CD4-positive, alpha-beta memory T cell (primary cell): Measurements from ENCODE around the gene FAM89B. TPM values are rescaled to one million over a fixed set of nuclear protein-coding genes. Genes with fewer than 3 reads are reported as not detected.

Experiments
- CTCF ChIA-PET: fragments of 350-600 bp; sonication (Branson Sonifier 250); formaldehyde crosslinking; loops from one replicate; lab custom pipeline; 2021; ENCODE audit warnings: inconsistent platforms; ENCODE audit not compliant: partially characterized antibody; lab: Charles Lee
- POLR2A ChIA-PET: fragments of 350-600 bp; sonication (Branson Sonifier 250); formaldehyde crosslinking; loops from one replicate; lab custom pipeline; 2021; ENCODE audit not compliant: partially characterized antibody; lab: Charles Lee
- DNase-seq, 5 donors: peaks; one replicate each; pipeline versions ENCODE4 v3.0.0 to v3.0.0-alpha.2; 2020 to 2022; ENCODE audit warnings: mixed read lengths in 1 of 5
- H3K27ac ChIP-seq: one replicate; pipeline ENCODE4 v1.7.0; 2013; ENCODE audit warnings: low read depth, low read length
- H3K27me3 ChIP-seq: 2 replicates; pipeline ENCODE4 v1.7.0; 2013; ENCODE audit warnings: mild to moderate bottlenecking, low read length, moderate library complexity; ENCODE audit not compliant: insufficient read depth
- H3K36me3 ChIP-seq: 2 replicates; pipeline ENCODE4 v1.7.0; 2013; ENCODE audit warnings: mild to moderate bottlenecking, low read length, moderate library complexity; ENCODE audit not compliant: insufficient read depth
- H3K4me1 ChIP-seq: 2 replicates; pipeline ENCODE4 v1.7.0; 2013; ENCODE audit warnings: mild to moderate bottlenecking, low read length, moderate library complexity; ENCODE audit not compliant: insufficient read depth
- H3K4me3 ChIP-seq, 2 donors: one replicate each; pipeline ENCODE4 v1.7.0; 2013; ENCODE audit warnings: low read length in 2 of 2, mild to moderate bottlenecking in 1 of 2
- H3K9me3 ChIP-seq, 2 donors: one replicate each; pipeline ENCODE4 v1.7.0; 2013; ENCODE audit warnings: low read length in 2 of 2, control low read depth in 1 of 2; ENCODE audit not compliant: control insufficient read depth in 1 of 2
- H3K27ac Mint-ChIP-seq, 7 donors: one replicate each; pipeline ENCODE4 v1.8.0; 2020 to 2021; ENCODE audit warnings: mixed read lengths in 7 of 7, mild to moderate bottlenecking in 6 of 7, inconsistent platforms in 3 of 7, moderate library complexity in 3 of 7
- H3K27me3 Mint-ChIP-seq, 2 donors: one replicate each; pipeline ENCODE4 v1.8.0; 2020 to 2021; ENCODE audit warnings: mixed read lengths in 2 of 2
- H3K36me3 Mint-ChIP-seq, 2 donors: one replicate each; pipeline ENCODE4 v1.8.0; 2020 to 2021; ENCODE audit warnings: mixed read lengths in 2 of 2, inconsistent platforms in 1 of 2, mild to moderate bottlenecking in 1 of 2
- H3K4me1 Mint-ChIP-seq, 4 donors: one replicate each; pipeline ENCODE4 v1.8.0; 2020 to 2021; ENCODE audit warnings: mixed read lengths in 4 of 4, mild to moderate bottlenecking in 1 of 4
- H3K4me3 Mint-ChIP-seq, 8 donors: one replicate each; pipeline ENCODE4 v1.8.0; 2020 to 2021; ENCODE audit warnings: mixed read lengths in 8 of 8, mild to moderate bottlenecking in 7 of 8, moderate library complexity in 6 of 8, inconsistent platforms in 3 of 8
- H3K9me3 Mint-ChIP-seq, 8 donors: one replicate each; pipeline ENCODE4 v1.8.0; 2020 to 2021; ENCODE audit warnings: mixed read lengths in 8 of 8, mild to moderate bottlenecking in 5 of 8, inconsistent platforms in 3 of 8, moderate library complexity in 1 of 8
- intact Hi-C: fragments of 100-400 bp; cut with micrococcal nuclease; formaldehyde crosslinking; loops from one replicate; pipeline ENCODE4 v1.15.1; 2023
- polyA plus RNA-seq, 2 donors: library from polyadenylated mRNA; unstranded; fragments of 300-500 nt; fragmentation: Illumina TruSeq; gene quantifications; one replicate each; pipeline ENCODE4 v1.2.3, GENCODE V29; 2021
- total RNA-seq, 2 experiments: library from RNA; stranded (reverse); gene quantifications; one replicate each; pipeline ENCODE4 v1.2.3, GENCODE V29; 2021

The FAM89B gene
- total and polyA plus RNA-seq, 4 experiments from 2014 or later = 68.9 to 164 (median 101) TPM

GRCh38 chr11:65622011-65622410, 49.7 kb downstream of the FAM89B start:
- Histone ChIP-seq H3K9me3 (no peaks in the 10 kb centered on the region), H3K27me3 (no peaks in the 10 kb centered on the region), H3K27ac (no peak overlapping the region), H3K36me3 (peaks cover 73% of the 10 kb centered on the region), H3K4me1 (peaks cover 6% of the 10 kb centered on the region), H3K4me3 (no peak overlapping the region)
- H3K27ac Mint-ChIP-seq = peak overlapping the region in 1 of 7 donors; percentile 2
- peaks cover 8 to 40% (median 10%) of the 10 kb centered on the region in 4 donors for H3K4me1 Mint-ChIP-seq
- intact Hi-C loops = no loop called here
- H3K4me3 Mint-ChIP-seq = no peak overlapping the region
- ChIA-PET CTCF (no interaction called here), POLR2A (interaction anchor here (1.2 to 4.6 kb wide), 2 partner anchors 17 to 30 kb away, joined by 3 to 34 read pairs; partner anchors contain the start of gene SIPA1)
- H3K9me3 Mint-ChIP-seq = no peaks in the 10 kb centered on the region
- no peaks in the 10 kb centered on the region for H3K27me3 Mint-ChIP-seq
- H3K36me3 Mint-ChIP-seq = peaks cover under 1 to 55% of the 10 kb centered on the region in 2 donors
- DNase-seq = no peak

- no peak overlapping the region for H3K27ac ChIP-seq
- Mint-ChIP-seq H3K27ac (peak overlapping the region in 2 of 7 donors; percentile 18 to 66), H3K4me1 (peaks cover 6 to 30% (median 8%) of the 10 kb centered on the region in 4 donors), H3K36me3 (peaks cover 0 to 61% of the 10 kb centered on the region in 2 donors), H3K9me3 (no peaks in the 10 kb centered on the region), H3K27me3 (no peaks in the 10 kb centered on the region), H3K4me3 (no peak overlapping the region)
- intact Hi-C loops = no loop called here
- H3K9me3 ChIP-seq = no peaks in the 10 kb centered on the region
- H3K4me1 ChIP-seq = no peaks in the 10 kb centered on the region
- POLR2A ChIA-PET = interaction anchor here (0.7 to 4.6 kb wide), 4 partner anchors 16 to 30 kb away, joined by 3 to 34 read pairs (median 3); partner anchors contain the start of gene SIPA1
- no peak for DNase-seq
- H3K4me3 ChIP-seq = no peak overlapping the region
- peaks cover 73% of the 10 kb centered on the region for H3K36me3 ChIP-seq
- no peaks in the 10 kb centered on the region for H3K27me3 ChIP-seq
- CTCF ChIA-PET = interaction anchor here (1.1 kb wide), 2 partner anchors 16 to 148 kb away, joined by 3 read pairs; no protein-coding TSS in a partner anchor
Measured at GRCh38 chr11:65623177-65623576, 50.8 kb downstream of the FAM89B start.

Other genes starting within 250 kb of the FAM89B start
- 100 to 1,000 TPM; 101 to 102 TPM for gene DPF2, start 238.7 kb upstream of the FAM89B start, total RNA-seq
- gene DPF2, start 238.7 kb upstream of the FAM89B start, polyA plus RNA-seq = 10 to 100 TPM; 65.1 to 67.8 TPM
- gene TIGD3, start 217.8 kb upstream of the FAM89B start, total RNA-seq = 1 to 10 TPM in 1 of 2 experiments, under 1 TPM in 1; 0.96 to 1.1 TPM
- gene TIGD3, start 217.8 kb upstream of the FAM89B start, polyA plus RNA-seq = under 1 TPM in 1 of 2 donors, not detected in 1; 0.26 TPM
- 10 to 100 TPM; 17.0 to 24.2 TPM for gene SLC25A45, start 189.9 kb upstream of the FAM89B start, total RNA-seq
- 10 to 100 TPM in 1 of 2 donors, 1 to 10 TPM in 1; 7.2 to 15.0 TPM for gene SLC25A45, start 189.9 kb upstream of the FAM89B start, polyA plus RNA-seq
- gene FRMD8, start 185.9 kb upstream of the FAM89B start, total RNA-seq = 10 to 100 TPM; 69.1 to 71.2 TPM
- gene FRMD8, start 185.9 kb upstream of the FAM89B start, polyA plus RNA-seq = 10 to 100 TPM; 44.1 to 55.6 TPM
- 100 to 1,000 TPM; 685 to 687 TPM for gene NEAT1, start 149.7 kb upstream of the FAM89B start, total RNA-seq
- gene NEAT1, start 149.7 kb upstream of the FAM89B start, polyA plus RNA-seq = 1 to 10 TPM; 2.3 to 4.0 TPM
- over 10,000 TPM; 29,058 to 29,932 TPM for gene MALAT1, start 73.5 kb upstream of the FAM89B start, total RNA-seq
- 1,000 to 10,000 TPM; 2,969 to 3,488 TPM for gene MALAT1, start 73.5 kb upstream of the FAM89B start, polyA plus RNA-seq
- gene SCYL1, start 47.5 kb upstream of the FAM89B start, total RNA-seq = 10 to 100 TPM; 72.5 to 81.3 TPM
- 10 to 100 TPM; 22.9 to 40.8 TPM for gene SCYL1, start 47.5 kb upstream of the FAM89B start, polyA plus RNA-seq
- gene LTBP3, start 14.2 kb upstream of the FAM89B start, total RNA-seq = 100 to 1,000 TPM; 201 to 211 TPM
- gene LTBP3, start 14.2 kb upstream of the FAM89B start, polyA plus RNA-seq = 10 to 100 TPM in 1 of 2 donors, 1 to 10 TPM in 1; 9.0 to 23.6 TPM
- gene ZNRD2, start 2.1 kb upstream of the FAM89B start, total RNA-seq = 10 to 100 TPM; 24.6 to 27.5 TPM
- gene ZNRD2, start 2.1 kb upstream of the FAM89B start, polyA plus RNA-seq = 10 to 100 TPM; 70.1 to 74.9 TPM
- gene EHBP1L1, start 3.5 kb downstream of the FAM89B start, total RNA-seq = 100 to 1,000 TPM; 151 to 154 TPM
- gene EHBP1L1, start 3.5 kb downstream of the FAM89B start, polyA plus RNA-seq = 10 to 100 TPM in 1 of 2 donors, 1 to 10 TPM in 1; 8.9 to 25.2 TPM
- 1 to 10 TPM; 1.6 to 2.7 TPM for gene KCNK7, start 23.3 kb downstream of the FAM89B start, total RNA-seq
- gene KCNK7, start 23.3 kb downstream of the FAM89B start, polyA plus RNA-seq = 1 to 10 TPM in 1 of 2 donors, not detected in 1; 1.2 TPM
- gene MAP3K11, start 41.7 kb downstream of the FAM89B start, total RNA-seq = 10 to 100 TPM; 92.0 to 93.6 TPM
- 10 to 100 TPM in 1 of 2 donors, 1 to 10 TPM in 1; 6.3 to 24.1 TPM for gene MAP3K11, start 41.7 kb downstream of the FAM89B start, polyA plus RNA-seq
- gene PCNX3, start 43.2 kb downstream of the FAM89B start, total RNA-seq = 10 to 100 TPM; 63.3 to 66.3 TPM
- gene PCNX3, start 43.2 kb downstream of the FAM89B start, polyA plus RNA-seq = 1 to 10 TPM in 1 of 2 donors, under 1 TPM in 1; 0.41 to 6.3 TPM
- 100 to 1,000 TPM; 150 to 169 TPM for gene SIPA1, start 65.6 kb downstream of the FAM89B start, total RNA-seq
- 100 to 1,000 TPM in 1 of 2 donors, 10 to 100 TPM in 1; 50.1 to 204 TPM for gene SIPA1, start 65.6 kb downstream of the FAM89B start, polyA plus RNA-seq
- 100 to 1,000 TPM; 170 to 173 TPM for gene RELA, start 90.4 kb downstream of the FAM89B start, total RNA-seq
- gene RELA, start 90.4 kb downstream of the FAM89B start, polyA plus RNA-seq = 10 to 100 TPM; 36.5 to 74.7 TPM
- gene KAT5, start 139.7 kb downstream of the FAM89B start, total RNA-seq = 100 to 1,000 TPM in 1 of 2 experiments, 10 to 100 TPM in 1; 93.5 to 106 TPM
- gene KAT5, start 139.7 kb downstream of the FAM89B start, polyA plus RNA-seq = 10 to 100 TPM; 45.4 to 61.5 TPM
- gene RNASEH2C, start 148.3 kb downstream of the FAM89B start, total RNA-seq = 10 to 100 TPM; 69.1 to 69.7 TPM
- 10 to 100 TPM; 61.4 to 74.2 TPM for gene RNASEH2C, start 148.3 kb downstream of the FAM89B start, polyA plus RNA-seq
- gene AP5B1, start 208.4 kb downstream of the FAM89B start, total RNA-seq = 10 to 100 TPM; 25.6 to 26.9 TPM
- gene AP5B1, start 208.4 kb downstream of the FAM89B start, polyA plus RNA-seq = 10 to 100 TPM in 1 of 2 donors, 1 to 10 TPM in 1; 5.2 to 13.7 TPM
- not detected for gene OVOL1, start 214.5 kb downstream of the FAM89B start, total RNA-seq
- not detected for gene OVOL1, start 214.5 kb downstream of the FAM89B start, polyA plus RNA-seq